K562 (cell line): ENCODE measurements around the gene FEN1. TPM values are rescaled to one million over a fixed set of nuclear protein-coding genes. Genes with fewer than 3 reads are reported as not detected.

Experiments
- ATAC-seq: fragments of 200-7000 bp; cut with Tn5 transposase; 3 replicates; pipeline ENCODE4 v1.9.1; 2020; ENCODE audit warnings: moderate library complexity
- BruUV-seq: library from RNA; stranded (reverse); fragments of 400-500 nt; replicated peaks from 2 replicates; lab custom pipeline; 2021; lab: Mats Ljungman, UMichigan
- CTCF ChIA-PET: fragments of 300-600 bp; formaldehyde crosslinking; extraction: SDS; loops from one replicate; lab custom pipeline; 2021; ENCODE audit warnings: low intra/inter-chr PET ratio; lab: Yijun Ruan, JAX
- POLR2A ChIA-PET: fragments of 300-600, 350-650 bp; sonication (Branson Sonifier 250); formaldehyde crosslinking; extraction: SDS; loops from one replicate; lab custom pipeline; 2021; ENCODE audit warnings: antibody characterized with exemption, inconsistent platforms; lab: Yijun Ruan, JAX
- DNase-seq, 4 experiments: peaks; one replicate each; pipeline versions ENCODE4 v3.0.0 to v3.0.0-alpha.2; 2011 to 2018; ENCODE audit warnings: low spot score in 3 of 4, mixed read lengths in 3 of 4; ENCODE audit errors: extremely low read depth in 1 of 4
- FAIRE-seq: peaks from 2 replicates; lab custom pipeline; 2011; peaks lifted over from hg19 to GRCh38; lab: Jason Lieb, UNC
- H2AFZ ChIP-seq: 2 replicates; pipeline ENCODE4 v1.6.0; 2011; ENCODE audit warnings: low read depth, low read length, control low read depth, inconsistent platforms
- H3K27ac ChIP-seq: fragments of 200-600 bp; 3 replicates; pipeline ENCODE4 v1.8.0; 2011; ENCODE audit warnings: low read depth, mild to moderate bottlenecking, control low read depth, inconsistent platforms, low read length, moderate library complexity, mixed read lengths; ENCODE audit errors: extremely low read depth
- H3K27me3 ChIP-seq, 2 experiments: fragments of 300-600 bp in 1 of 2; 2 replicates in 1 of 2; 3 replicates in 1 of 2; pipeline versions ENCODE4 v1.6.0 to v1.8.0; 2011; ENCODE audit warnings: inconsistent platforms in 2 of 2, low read length in 2 of 2, mild to moderate bottlenecking in 1 of 2, mixed read lengths in 1 of 2, moderate library complexity in 1 of 2; ENCODE audit not compliant: control insufficient read depth in 2 of 2, insufficient read depth in 2 of 2
- H3K36me3 ChIP-seq: fragments of 300-600 bp; 3 replicates; pipeline ENCODE4 v1.8.0; 2011; ENCODE audit warnings: mild to moderate bottlenecking, low read length, inconsistent platforms; ENCODE audit not compliant: control insufficient read depth, insufficient read depth
- H3K4me1 ChIP-seq, 2 experiments: fragments of 200-600 bp in 1 of 2; replicated peaks in 1 of 2; 2 replicates in 1 of 2; 3 replicates in 1 of 2; pipeline versions ENCODE4 v1.5.1 to v1.8.0; 2011; ENCODE audit warnings: inconsistent platforms in 2 of 2, low read length in 2 of 2, mild to moderate bottlenecking in 1 of 2, mixed read lengths in 1 of 2, moderate library complexity in 1 of 2; ENCODE audit not compliant: control insufficient read depth in 2 of 2, insufficient read depth in 2 of 2
- H3K4me2 ChIP-seq: 2 replicates; pipeline ENCODE4 v1.6.1; 2011; ENCODE audit warnings: low read length, control low read depth, inconsistent platforms, mixed read lengths; ENCODE audit not compliant: insufficient read depth
- H3K4me3 ChIP-seq: fragments of 200-600 bp; sonication (generic), shearing (Covaris generic); 2 replicates; pipeline ENCODE4 v1.5.1; 2016; ENCODE audit warnings: control low read depth, inconsistent platforms
- H3K79me2 ChIP-seq: fragments of 200-600 bp; 3 replicates; pipeline ENCODE4 v1.8.0; 2011; ENCODE audit warnings: low read length, inconsistent platforms; ENCODE audit not compliant: control insufficient read depth, insufficient read depth
- H3K9ac ChIP-seq, 2 experiments: 2 replicates each; pipeline versions ENCODE4 v1.6.0 to v1.6.1; 2011; ENCODE audit warnings: low read depth in 2 of 2, low read length in 2 of 2, control low read depth in 1 of 2, inconsistent platforms in 1 of 2, mild to moderate bottlenecking in 1 of 2, mixed read lengths in 1 of 2; ENCODE audit not compliant: insufficient read depth in 1 of 2
- H3K9me1 ChIP-seq: one replicate; pipeline ENCODE4 v1.6.0; 2011; ENCODE audit warnings: inconsistent platforms, mild to moderate bottlenecking, low read length, moderate library complexity; ENCODE audit not compliant: control insufficient read depth, insufficient read depth
- H3K9me3 ChIP-seq: replicated peaks from 2 replicates; pipeline ENCODE4 v1.5.1; 2011; ENCODE audit warnings: low read depth, low read length, inconsistent platforms; ENCODE audit not compliant: control insufficient read depth, insufficient read depth
- H4K20me1 ChIP-seq: replicated peaks from 2 replicates; pipeline ENCODE4 v1.6.1; 2011; ENCODE audit warnings: low read length, inconsistent platforms, mixed read lengths; ENCODE audit not compliant: control insufficient read depth, insufficient read depth
- GABPB2 ChIP-seq: fragments of 250-450 bp; sonication (Bioruptor Pico); conservative IDR thresholded peaks from 2 replicates; pipeline ENCODE4 v1.5.1; 2021; ENCODE audit warnings: mild to moderate bottlenecking
- NR1H2 ChIP-seq: sonication (generic); formaldehyde crosslinking; IDR thresholded peaks from 2 replicates; pipeline ENCODE4 v1.4.0; 2020; ENCODE audit warnings: mild to moderate bottlenecking, missing genetic modification reagents
- SAFB ChIP-seq: fragments of 200-400 bp; formaldehyde crosslinking; IDR thresholded peaks from 2 replicates; pipeline ENCODE4 v1.6.1; 2017; ENCODE audit warnings: low read depth, low read length, borderline replicate concordance
- ZNF253 ChIP-seq: fragments of 250-450 bp; sonication (Bioruptor Pico); conservative IDR thresholded peaks from 2 replicates; pipeline ENCODE4 v1.6.1; 2021; ENCODE audit warnings: mild to moderate bottlenecking
- ZNF644 ChIP-seq: fragments of 200-800 bp; sonication (Bioruptor generic); IDR thresholded peaks from 2 replicates; pipeline ENCODE4 v1.6.1; 2016; ENCODE audit warnings: low read depth, missing genetic modification characterization, missing compliant biosample characterization
- ZNF75A ChIP-seq: fragments of 450-650 bp; formaldehyde crosslinking; IDR thresholded peaks from 2 replicates; pipeline ENCODE4 v1.4.0; 2020; ENCODE audit warnings: mild to moderate bottlenecking
- WGBS: fragments of 100-300 bp; shearing (Covaris generic); methylation state at CpG from one replicate; pipeline ENCODE4 v1.1.6; 2016; ENCODE audit warnings: low coverage, mixed read lengths; ENCODE audit not compliant: insufficient coverage; ENCODE audit errors: missing lambda C conversion rate; 5-methylcytosine and 5-hydroxymethylcytosine counted together
- in situ Hi-C: fragments of 300-500 bp; cut with MboI; formaldehyde crosslinking; loops from 4 replicates; pipeline ENCODE4 v1.15.0; 2018; ENCODE audit warnings: inconsistent platforms, mixed read lengths
- intact Hi-C: fragments of 100-400 bp; cut with micrococcal nuclease; formaldehyde crosslinking; loops from 2 replicates; pipeline ENCODE4 v1.14.2; 2022
- polyA plus RNA-seq, 8 experiments: library from polyadenylated mRNA; depleted of rRNA in 4 of 8; stranded (reverse) in 5 of 8; unstranded in 3 of 8; fragments of >200 nt; fragmentation: Nextera tagmentation in 2 of 8; fragmentation: Illumina TruSeq in 1 of 8; extraction: Ambion mirVana in 2 of 8; extraction: Trizol in 1 of 8; gene quantifications; 2 replicates each; pipeline versions ENCODE4 v1.2.1 to v1.2.3, GENCODE V29; 2011 to 2014; ENCODE audit warnings: inconsistent platforms in 1 of 8, missing spikeins in 1 of 8
- total RNA-seq, 7 experiments: library from RNA; depleted of rRNA in 6 of 7; stranded (reverse); fragments of >200 nt in 6 of 7; fragmentation: Illumina TruSeq in 2 of 7; extraction: Trizol in 2 of 7; gene quantifications; 2 replicates each; pipeline versions ENCODE4 v1.2.1 to v1.2.3, GENCODE V29; 2011 to 2021; ENCODE audit warnings: low replicate concordance in 1 of 7

Gene FEN1
- total and polyA plus RNA-seq, 9 of the 15 experiments (the other 6 are each of a cell fraction or from before 2014, with no cell fraction given), result 58.1 to 156 (median 137) TPM

DNA sequence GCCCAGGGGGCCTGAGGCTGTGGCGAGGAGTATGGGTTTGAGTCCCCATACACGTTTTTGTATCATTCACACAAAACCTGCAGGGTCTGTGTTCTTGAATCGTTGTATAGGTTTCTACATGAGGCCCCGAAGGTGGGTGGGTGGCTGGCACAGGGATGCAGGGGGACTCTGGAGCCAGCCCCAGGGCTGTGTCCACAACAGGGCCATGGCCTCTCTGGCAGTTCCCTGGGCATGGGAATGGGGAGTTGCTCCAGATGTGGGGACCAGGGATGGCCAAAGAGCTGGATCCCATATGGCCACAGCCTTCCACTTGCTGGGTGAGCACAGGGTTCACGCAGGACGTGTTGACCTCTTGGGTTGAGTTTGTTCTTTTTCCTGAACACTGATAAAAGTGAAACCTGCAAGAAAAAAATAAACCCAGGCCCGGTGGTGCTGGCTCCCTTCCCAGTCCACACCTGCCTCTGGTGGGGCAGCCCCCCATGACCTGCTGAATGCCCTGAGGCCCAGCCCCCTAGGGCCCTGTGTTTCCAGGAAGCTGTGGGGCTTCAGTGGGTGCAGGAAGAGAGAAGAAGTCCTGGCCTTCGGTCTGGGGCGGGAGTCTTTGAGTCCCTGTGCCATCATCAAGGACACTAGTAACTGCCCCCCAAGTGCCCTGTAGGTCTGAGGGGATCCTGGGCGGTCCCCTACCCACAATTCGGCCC is 24.2 kb upstream of the FEN1 start:
- Histone ChIP-seq H4K20me1 (no peaks in the 10 kb centered on the region), H3K36me3 (peaks cover 6% of the 10 kb centered on the region; the same call in 1 of the 3 replicates), H3K9me3 (no peaks in the 10 kb centered on the region), H3K27ac (no peak overlapping the region), H3K4me2 (no peak overlapping the region), H3K4me3 (no peak overlapping the region), H2AFZ (no peak overlapping the region), H3K9me1 (no peaks in the 10 kb centered on the region), H3K9ac (no peak overlapping the region; a peak in 1 of 4 replicates), H3K27me3 (no peaks in the 10 kb centered on the region), H3K79me2 (no peaks in the 10 kb centered on the region; the same call in 2 of the 3 replicates), H3K4me1 (peaks cover 12 to 73% of the 10 kb centered on the region in 2 experiments; a peak in 4 of 5 replicates)
- ATAC-seq, result no peak
- ChIA-PET CTCF (no interaction called here), POLR2A (interaction anchor here (0.7 kb wide), 1 partner anchor 23 kb away, joined by 3 read pairs; no protein-coding TSS in a partner anchor)
- no TSS peak for BruUV-seq
- no peak for FAIRE-seq
- whole genome bisulfite sequencing, result 50% methylated on average over 11 of the region's 11 CpGs
- in situ Hi-C loops (no loop called here), intact Hi-C loops (no loop called here)
- no peak for DNase-seq
- TF ChIP-seq SAFB (no peak), ZNF253 (CRISPR knock-in tag) (no peak), ZNF644 (tag) (no peak), GABPB2 (no peak), NR1H2 (no peak), ZNF75A (CRISPR knock-in tag) (no peak)
